ENCODE results near the gene APIP.

GRCh38 chr11:34964610-34965331 lies 48.6 kb upstream of the APIP start:
- no peak for TF ChIP-seq POLR2A (IDR thresholded peaks at IDR 0.05)
- TF ChIP-seq, protein P1, sequence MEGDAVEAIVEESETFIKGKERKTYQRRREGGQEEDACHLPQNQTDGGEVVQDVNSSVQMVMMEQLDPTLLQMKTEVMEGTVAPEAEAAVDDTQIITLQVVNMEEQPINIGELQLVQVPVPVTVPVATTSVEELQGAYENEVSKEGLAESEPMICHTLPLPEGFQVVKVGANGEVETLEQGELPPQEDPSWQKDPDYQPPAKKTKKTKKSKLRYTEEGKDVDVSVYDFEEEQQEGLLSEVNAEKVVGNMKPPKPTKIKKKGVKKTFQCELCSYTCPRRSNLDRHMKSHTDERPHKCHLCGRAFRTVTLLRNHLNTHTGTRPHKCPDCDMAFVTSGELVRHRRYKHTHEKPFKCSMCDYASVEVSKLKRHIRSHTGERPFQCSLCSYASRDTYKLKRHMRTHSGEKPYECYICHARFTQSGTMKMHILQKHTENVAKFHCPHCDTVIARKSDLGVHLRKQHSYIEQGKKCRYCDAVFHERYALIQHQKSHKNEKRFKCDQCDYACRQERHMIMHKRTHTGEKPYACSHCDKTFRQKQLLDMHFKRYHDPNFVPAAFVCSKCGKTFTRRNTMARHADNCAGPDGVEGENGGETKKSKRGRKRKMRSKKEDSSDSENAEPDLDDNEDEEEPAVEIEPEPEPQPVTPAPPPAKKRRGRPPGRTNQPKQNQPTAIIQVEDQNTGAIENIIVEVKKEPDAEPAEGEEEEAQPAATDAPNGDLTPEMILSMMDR (IDR thresholded peaks at IDR 0.05): no peak

All from thyroid gland (tissue), 4 donors.